Thyroid gland (tissue), 4 donors: ENCODE measurements around the gene MYEOV. TPM values are rescaled to one million over a fixed set of nuclear protein-coding genes. Genes with fewer than 3 reads are reported as not detected.
A peak's percentile ranks its signal among the peaks of the same experiment; 100 is the strongest.

ENCODE experiments used
- DNase-seq, 2 donors: peaks; one replicate each; pipeline ENCODE4 v3.0.0-alpha.2; 2019
- H3K27ac ChIP-seq, 3 donors: fragments of 200-600 bp; sonication (generic); 1 replicate in 2 of 3; 2 replicates in 1 of 3; pipeline ENCODE4 v1.5.1; 2016 to 2019; ENCODE audit warnings: mild to moderate bottlenecking in 1 of 3, moderate library complexity in 1 of 3
- H3K27me3 ChIP-seq: fragments of 200-600 bp; sonication (generic); one replicate; pipeline ENCODE4 v1.5.1; 2019
- H3K36me3 ChIP-seq, 2 donors: fragments of 200-600 bp; sonication (generic); one replicate each; pipeline ENCODE4 v1.5.1; 2016 to 2019
- H3K4me1 ChIP-seq, 2 donors: fragments of 200-600 bp; sonication (generic); one replicate each; pipeline ENCODE4 v1.5.1; 2017 to 2019
- H3K4me3 ChIP-seq, 3 donors: fragments of 200-600 bp; sonication (generic); replicated peaks in 1 of 3; 1 replicate in 2 of 3; 2 replicates in 1 of 3; pipeline ENCODE4 v1.5.1; 2016; ENCODE audit warnings: mild to moderate bottlenecking in 1 of 3
- H3K9me3 ChIP-seq: fragments of 200-600 bp; sonication (generic); one replicate; pipeline ENCODE4 v1.5.1; 2017
- POLR2A ChIP-seq, 2 donors: fragments of 450-650 bp; IDR thresholded peaks; one replicate each; pipeline ENCODE4 v1.6.1; 2017; ENCODE audit warnings: antibody characterized with exemption in 2 of 2, mild to moderate bottlenecking in 2 of 2, moderate library complexity in 1 of 2
- WGBS, 2 donors: methylation state at CpG; one replicate each; pipeline ENCODE4 v1.1.5; 2017; 5-methylcytosine and 5-hydroxymethylcytosine counted together
- intact Hi-C: fragments of 100-400 bp; cut with DNase I; formaldehyde crosslinking; loops from one replicate; pipeline ENCODE4 v1.15.1; 2023
- total RNA-seq, 4 donors: library from RNA; depleted of rRNA; stranded (reverse); fragments of >200 nt; gene quantifications; one replicate each; pipeline ENCODE4 v1.2.3, GENCODE V29; 2016
- TF ChIP-seq, protein P1 (sequence below), 6 experiments: fragments of 200-600 bp in 3 of 6; fragments of 450-650 bp in 3 of 6; sonication (generic) in 3 of 6; IDR thresholded peaks; one replicate each; pipeline ENCODE4 v1.5.1; 2016 to 2019; ENCODE audit warnings: antibody characterized with exemption in 6 of 6, mild to moderate bottlenecking in 2 of 6, inconsistent platforms in 1 of 6, moderate library complexity in 1 of 6

Gene MYEOV
- total RNA-seq, 4 donors from 2014 or later: 0.42 to 2.6 (median 0.68) TPM; not detected in 1

DNA sequence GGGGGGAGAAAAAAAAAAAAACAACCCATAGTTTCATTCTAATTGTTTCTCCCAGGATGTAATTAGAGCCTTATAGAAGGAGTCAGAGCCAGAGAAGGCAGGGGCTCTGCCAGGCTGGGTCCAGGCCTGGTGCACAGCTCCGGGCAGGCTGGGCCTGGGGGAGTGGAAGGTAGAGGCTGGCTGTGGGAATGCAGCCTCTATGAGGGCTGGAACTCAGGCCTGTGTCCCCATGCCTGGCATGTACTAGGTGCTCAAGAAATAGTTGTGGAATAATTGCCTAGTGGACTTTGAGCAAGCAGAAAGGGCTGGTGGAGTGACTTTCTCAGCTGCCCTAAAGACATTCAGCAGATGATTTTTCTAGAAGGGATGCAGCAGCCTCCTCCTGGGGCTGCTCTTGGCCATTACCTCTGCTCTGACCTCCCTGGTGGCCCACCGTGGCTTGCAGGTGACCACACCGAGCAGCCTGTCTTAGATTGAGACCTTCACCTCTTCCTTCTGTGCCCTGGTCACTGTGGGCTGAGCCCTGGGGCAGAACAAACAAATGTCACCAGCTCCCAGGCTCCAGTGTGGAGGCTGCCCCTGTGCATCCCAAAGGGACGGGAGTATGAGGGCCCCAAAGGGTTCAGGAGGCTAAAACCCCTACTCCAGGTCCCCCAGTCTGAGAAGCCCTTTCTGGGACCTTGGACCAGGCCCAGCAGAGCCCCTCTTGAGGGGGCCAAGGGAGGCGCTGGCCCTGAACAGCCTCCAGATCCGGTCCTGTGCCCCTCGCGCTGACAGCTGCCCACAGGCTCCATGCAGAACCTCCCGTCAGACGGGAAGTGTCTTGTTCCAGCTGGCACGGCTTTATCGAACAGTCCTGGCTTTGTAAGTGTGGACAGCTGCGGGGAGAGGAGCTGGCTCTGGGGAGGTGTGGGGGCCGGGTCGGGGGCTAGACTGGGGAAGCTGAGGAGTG, 18.8 kb downstream of the MYEOV start:
- TF ChIP-seq POLR2A (IDR thresholded peaks at IDR 0.05): no peak
- TF ChIP-seq, protein P1, sequence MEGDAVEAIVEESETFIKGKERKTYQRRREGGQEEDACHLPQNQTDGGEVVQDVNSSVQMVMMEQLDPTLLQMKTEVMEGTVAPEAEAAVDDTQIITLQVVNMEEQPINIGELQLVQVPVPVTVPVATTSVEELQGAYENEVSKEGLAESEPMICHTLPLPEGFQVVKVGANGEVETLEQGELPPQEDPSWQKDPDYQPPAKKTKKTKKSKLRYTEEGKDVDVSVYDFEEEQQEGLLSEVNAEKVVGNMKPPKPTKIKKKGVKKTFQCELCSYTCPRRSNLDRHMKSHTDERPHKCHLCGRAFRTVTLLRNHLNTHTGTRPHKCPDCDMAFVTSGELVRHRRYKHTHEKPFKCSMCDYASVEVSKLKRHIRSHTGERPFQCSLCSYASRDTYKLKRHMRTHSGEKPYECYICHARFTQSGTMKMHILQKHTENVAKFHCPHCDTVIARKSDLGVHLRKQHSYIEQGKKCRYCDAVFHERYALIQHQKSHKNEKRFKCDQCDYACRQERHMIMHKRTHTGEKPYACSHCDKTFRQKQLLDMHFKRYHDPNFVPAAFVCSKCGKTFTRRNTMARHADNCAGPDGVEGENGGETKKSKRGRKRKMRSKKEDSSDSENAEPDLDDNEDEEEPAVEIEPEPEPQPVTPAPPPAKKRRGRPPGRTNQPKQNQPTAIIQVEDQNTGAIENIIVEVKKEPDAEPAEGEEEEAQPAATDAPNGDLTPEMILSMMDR (IDR thresholded peaks at IDR 0.05): no peak
- H3K4me1 ChIP-seq: peaks cover 0 to 13% of the 10 kb centered on the region in 2 donors
- no peak overlapping the region for H3K27ac ChIP-seq
- no peaks in the 10 kb centered on the region for H3K9me3 ChIP-seq
- intact Hi-C loops: no loop called here
- no peak overlapping the region for H3K4me3 ChIP-seq
- H3K36me3 ChIP-seq: no peaks in the 10 kb centered on the region
- no peaks in the 10 kb centered on the region for H3K27me3 ChIP-seq
- peak in 1 of 2 donors; percentile 10 for DNase-seq
- 64 to 71% methylated on average over 15 of the region's 15 CpGs for WGBS, 2 donors

DNA sequence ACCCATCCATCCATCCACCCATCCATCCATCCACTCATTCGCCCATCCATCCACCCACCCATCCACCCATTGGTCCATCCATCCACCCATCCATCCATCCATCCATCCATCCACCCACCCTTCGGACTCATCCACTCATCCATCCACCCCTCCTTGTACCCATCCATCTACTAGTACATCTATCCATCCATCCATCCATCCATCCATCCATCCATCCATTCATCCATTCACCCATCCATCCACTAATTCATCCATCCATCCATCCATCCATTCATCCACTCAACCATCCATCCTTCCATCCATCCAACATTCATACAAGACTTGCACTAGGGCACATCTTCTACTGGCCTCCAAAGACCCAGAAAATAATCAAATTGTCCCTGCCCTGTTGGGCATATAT, 20.0 kb downstream of the MYEOV start:
- H3K27ac ChIP-seq: no peak overlapping the region
- H3K4me3 ChIP-seq: no peak overlapping the region
- no peaks in the 10 kb centered on the region for H3K27me3 ChIP-seq
- intact Hi-C loops: no loop called here
- H3K9me3 ChIP-seq: no peaks in the 10 kb centered on the region
- TF ChIP-seq POLR2A (IDR thresholded peaks at IDR 0.05): no peak
- TF ChIP-seq, protein P1 (IDR thresholded peaks at IDR 0.05): no peak
- 81 to 100% methylated on average over 1 of the region's 2 CpGs for WGBS, 2 donors
- no peaks in the 10 kb centered on the region for H3K36me3 ChIP-seq
- DNase-seq: no peak
- H3K4me1 ChIP-seq: peaks cover 0 to 13% of the 10 kb centered on the region in 2 donors

DNA sequence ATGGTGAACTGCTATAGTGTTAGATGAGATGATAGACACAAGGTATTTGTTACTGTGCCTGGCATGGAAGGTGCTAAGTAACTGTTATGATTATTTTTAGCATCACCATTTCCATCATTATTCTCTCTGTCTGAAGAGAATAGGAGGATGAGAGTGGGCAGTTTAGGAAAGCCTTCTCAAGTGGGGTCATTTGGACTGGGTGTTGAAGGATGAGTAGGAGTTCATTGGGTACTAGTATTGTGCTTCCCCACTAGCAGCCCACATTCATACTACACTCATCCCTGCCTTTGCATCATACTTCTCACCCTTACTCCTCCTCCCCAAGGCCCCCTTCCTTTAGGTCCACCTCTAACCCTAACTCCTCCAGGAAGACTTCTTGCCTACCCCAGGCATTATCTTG, 20.6 kb downstream of the MYEOV start:
- Histone ChIP-seq H3K4me3 (no peak overlapping the region), H3K27me3 (no peaks in the 10 kb centered on the region), H3K9me3 (no peaks in the 10 kb centered on the region), H3K36me3 (no peaks in the 10 kb centered on the region), H3K4me1 (peaks cover 0 to 13% of the 10 kb centered on the region in 2 donors), H3K27ac (no peak overlapping the region)
- no peak for DNase-seq
- TF ChIP-seq, protein P1 (IDR thresholded peaks at IDR 0.05): no peak
- TF ChIP-seq POLR2A (IDR thresholded peaks at IDR 0.05): no peak
- intact Hi-C loops: no loop called here

DNA sequence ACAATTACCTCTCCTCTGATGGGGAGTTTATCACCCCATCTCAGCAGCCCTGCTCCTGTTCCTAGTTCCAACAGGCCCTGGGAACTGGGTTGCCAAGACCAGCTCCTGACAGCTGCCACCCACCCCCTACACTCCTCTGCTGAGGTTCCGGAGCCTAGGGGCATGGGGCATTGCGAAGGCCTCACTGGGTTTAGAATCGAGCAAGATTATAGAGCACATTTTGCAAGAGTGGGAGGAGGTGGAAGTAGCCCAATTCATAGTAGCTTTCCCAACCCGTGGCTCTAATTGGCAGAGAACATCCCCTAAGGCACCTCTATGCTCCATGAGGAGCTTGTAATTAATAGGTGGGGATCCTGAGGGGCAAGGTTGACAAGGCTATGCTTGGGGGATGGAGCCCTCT, 23.0 kb downstream of the MYEOV start:
- Histone ChIP-seq H3K4me1 (peaks cover 0 to 10% of the 10 kb centered on the region in 2 donors), H3K27ac (no peak overlapping the region), H3K27me3 (no peaks in the 10 kb centered on the region), H3K36me3 (no peaks in the 10 kb centered on the region), H3K9me3 (no peaks in the 10 kb centered on the region), H3K4me3 (no peak overlapping the region)
- TF ChIP-seq POLR2A (IDR thresholded peaks at IDR 0.05): no peak
- TF ChIP-seq, protein P1 (IDR thresholded peaks at IDR 0.05): no peak
- intact Hi-C loops: no loop called here
- DNase-seq: no peak
- 76 to 94% methylated on average over 4 of the region's 4 CpGs for WGBS, 2 donors

DNA sequence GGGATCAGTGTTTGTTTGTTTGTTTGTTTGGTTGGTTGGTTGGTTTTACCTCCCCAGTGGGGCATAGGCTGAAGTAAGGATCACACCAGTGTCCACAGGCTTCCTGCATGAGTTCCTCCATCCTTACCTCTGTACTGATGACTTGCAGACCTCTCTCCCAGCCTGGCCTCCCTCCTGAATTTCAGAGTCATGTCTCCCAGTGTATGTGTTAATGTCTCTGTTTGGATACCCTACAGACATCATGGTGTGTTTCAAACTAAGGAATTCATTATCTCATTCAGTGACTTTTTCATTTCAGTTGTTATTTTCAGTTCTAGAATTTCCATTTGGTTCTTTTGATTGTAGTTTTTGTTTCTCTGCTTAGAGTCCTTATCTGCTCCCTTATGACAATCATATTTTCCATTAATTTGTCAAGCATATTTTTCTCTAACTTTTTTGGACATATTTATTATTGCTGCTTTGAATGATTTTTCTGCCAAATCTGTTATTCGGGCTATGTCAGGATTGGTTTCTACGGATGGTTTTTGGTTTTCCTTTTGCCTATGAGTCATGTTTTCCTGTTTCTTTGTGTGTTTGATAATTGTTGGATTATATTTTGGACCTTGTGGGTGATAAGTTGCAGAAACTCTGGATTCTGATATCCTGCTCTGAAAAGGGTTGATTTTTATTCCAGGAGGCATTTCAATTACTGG, 23.6 kb downstream of the MYEOV start:
- Histone ChIP-seq H3K27ac (no peak overlapping the region), H3K9me3 (no peaks in the 10 kb centered on the region), H3K36me3 (no peaks in the 10 kb centered on the region), H3K4me3 (no peak overlapping the region), H3K4me1 (peaks cover 0 to 4% of the 10 kb centered on the region in 2 donors), H3K27me3 (no peaks in the 10 kb centered on the region)
- intact Hi-C loops: no loop called here
- TF ChIP-seq, protein P1 (IDR thresholded peaks at IDR 0.05): no peak
- no peak for TF ChIP-seq POLR2A (IDR thresholded peaks at IDR 0.05)
- 57 to 72% methylated on average over 2 of the region's 2 CpGs for WGBS, 2 donors
- no peak for DNase-seq
